K562 (cell line): ENCODE results near the gene ZCCHC24. TPM values are rescaled to one million over a fixed set of nuclear protein-coding genes. Genes with fewer than 3 reads are reported as not detected.
A peak's percentile ranks its signal among the peaks of the same experiment; 100 is the strongest.

ENCODE experiments used
- ATAC-seq: fragments of 200-7000 bp; cut with Tn5 transposase; 3 replicates; pipeline ENCODE4 v1.9.1; 2020; ENCODE audit warnings: moderate library complexity
- BruUV-seq: library from RNA; stranded (reverse); fragments of 400-500 nt; replicated peaks from 2 replicates; lab custom pipeline; 2021; lab: Mats Ljungman, UMichigan
- CTCF ChIA-PET: fragments of 300-600 bp; formaldehyde crosslinking; extraction: SDS; loops from one replicate; lab custom pipeline; 2021; ENCODE audit warnings: low intra/inter-chr PET ratio; lab: Yijun Ruan, JAX
- POLR2A ChIA-PET: fragments of 300-600, 350-650 bp; sonication (Branson Sonifier 250); formaldehyde crosslinking; extraction: SDS; loops from one replicate; lab custom pipeline; 2021; ENCODE audit warnings: antibody characterized with exemption, inconsistent platforms; lab: Yijun Ruan, JAX
- DNase-seq, 4 experiments: peaks; one replicate each; pipeline versions ENCODE4 v3.0.0 to v3.0.0-alpha.2; 2011 to 2018; ENCODE audit warnings: low spot score in 3 of 4, mixed read lengths in 3 of 4; ENCODE audit errors: extremely low read depth in 1 of 4
- FAIRE-seq: peaks from 2 replicates; lab custom pipeline; 2011; peaks lifted over from hg19 to GRCh38; lab: Jason Lieb, UNC
- H2AFZ ChIP-seq: 2 replicates; pipeline ENCODE4 v1.6.0; 2011; ENCODE audit warnings: low read depth, low read length, control low read depth, inconsistent platforms
- H3K27ac ChIP-seq: fragments of 200-600 bp; 3 replicates; pipeline ENCODE4 v1.8.0; 2011; ENCODE audit warnings: low read depth, mild to moderate bottlenecking, control low read depth, inconsistent platforms, low read length, moderate library complexity, mixed read lengths; ENCODE audit errors: extremely low read depth
- H3K27me3 ChIP-seq, 2 experiments: fragments of 300-600 bp in 1 of 2; 2 replicates in 1 of 2; 3 replicates in 1 of 2; pipeline versions ENCODE4 v1.6.0 to v1.8.0; 2011; ENCODE audit warnings: inconsistent platforms in 2 of 2, low read length in 2 of 2, mild to moderate bottlenecking in 1 of 2, mixed read lengths in 1 of 2, moderate library complexity in 1 of 2; ENCODE audit not compliant: control insufficient read depth in 2 of 2, insufficient read depth in 2 of 2
- H3K36me3 ChIP-seq: fragments of 300-600 bp; 3 replicates; pipeline ENCODE4 v1.8.0; 2011; ENCODE audit warnings: mild to moderate bottlenecking, low read length, inconsistent platforms; ENCODE audit not compliant: control insufficient read depth, insufficient read depth
- H3K4me1 ChIP-seq, 2 experiments: fragments of 200-600 bp in 1 of 2; replicated peaks in 1 of 2; 2 replicates in 1 of 2; 3 replicates in 1 of 2; pipeline versions ENCODE4 v1.5.1 to v1.8.0; 2011; ENCODE audit warnings: inconsistent platforms in 2 of 2, low read length in 2 of 2, mild to moderate bottlenecking in 1 of 2, mixed read lengths in 1 of 2, moderate library complexity in 1 of 2; ENCODE audit not compliant: control insufficient read depth in 2 of 2, insufficient read depth in 2 of 2
- H3K4me2 ChIP-seq: 2 replicates; pipeline ENCODE4 v1.6.1; 2011; ENCODE audit warnings: low read length, control low read depth, inconsistent platforms, mixed read lengths; ENCODE audit not compliant: insufficient read depth
- H3K4me3 ChIP-seq: fragments of 200-600 bp; sonication (generic), shearing (Covaris generic); 2 replicates; pipeline ENCODE4 v1.5.1; 2016; ENCODE audit warnings: control low read depth, inconsistent platforms
- H3K79me2 ChIP-seq: fragments of 200-600 bp; 3 replicates; pipeline ENCODE4 v1.8.0; 2011; ENCODE audit warnings: low read length, inconsistent platforms; ENCODE audit not compliant: control insufficient read depth, insufficient read depth
- H3K9ac ChIP-seq, 2 experiments: 2 replicates each; pipeline versions ENCODE4 v1.6.0 to v1.6.1; 2011; ENCODE audit warnings: low read depth in 2 of 2, low read length in 2 of 2, control low read depth in 1 of 2, inconsistent platforms in 1 of 2, mild to moderate bottlenecking in 1 of 2, mixed read lengths in 1 of 2; ENCODE audit not compliant: insufficient read depth in 1 of 2
- H3K9me1 ChIP-seq: one replicate; pipeline ENCODE4 v1.6.0; 2011; ENCODE audit warnings: inconsistent platforms, mild to moderate bottlenecking, low read length, moderate library complexity; ENCODE audit not compliant: control insufficient read depth, insufficient read depth
- H3K9me3 ChIP-seq: replicated peaks from 2 replicates; pipeline ENCODE4 v1.5.1; 2011; ENCODE audit warnings: low read depth, low read length, inconsistent platforms; ENCODE audit not compliant: control insufficient read depth, insufficient read depth
- H4K20me1 ChIP-seq: replicated peaks from 2 replicates; pipeline ENCODE4 v1.6.1; 2011; ENCODE audit warnings: low read length, inconsistent platforms, mixed read lengths; ENCODE audit not compliant: control insufficient read depth, insufficient read depth
- C11orf30 ChIP-seq: fragments of 450-650 bp; IDR thresholded peaks from 2 replicates; pipeline ENCODE4 v1.6.1; 2016; ENCODE audit warnings: low read depth, mild to moderate bottlenecking
- CREB3L1 ChIP-seq: fragments of 450-650 bp; IDR thresholded peaks from 2 replicates; pipeline ENCODE4 v1.6.1; 2014; ENCODE audit warnings: low read depth, mild to moderate bottlenecking, moderate library complexity, borderline replicate concordance
- CTCFL ChIP-seq: IDR thresholded peaks from 2 replicates; pipeline ENCODE4 v1.6.1; 2011; ENCODE audit warnings: borderline replicate concordance, low read depth, mild to moderate bottlenecking, moderate library complexity, low read length; ENCODE audit not compliant: insufficient read depth, poor library complexity, severe bottlenecking
- ETS2 ChIP-seq: IDR thresholded peaks from 2 replicates; pipeline ENCODE4 v1.6.1; 2016; ENCODE audit warnings: borderline replicate concordance, missing genetic modification characterization, mild to moderate bottlenecking, moderate library complexity, missing compliant biosample characterization; ENCODE audit not compliant: poor library complexity, severe bottlenecking
- KLF13 ChIP-seq: fragments of 450-650 bp; IDR thresholded peaks from 2 replicates; pipeline ENCODE4 v1.6.1; 2016; ENCODE audit warnings: missing genetic modification characterization, low read depth, mild to moderate bottlenecking, missing compliant biosample characterization, moderate library complexity, borderline replicate concordance
- KLF16 ChIP-seq: IDR thresholded peaks from 2 replicates; pipeline ENCODE4 v1.6.1; 2016; ENCODE audit warnings: antibody characterized with exemption
- TCF3 ChIP-seq: sonication (generic); formaldehyde crosslinking; IDR thresholded peaks from 2 replicates; pipeline ENCODE4 v1.4.0; 2020; ENCODE audit warnings: mild to moderate bottlenecking, missing genetic modification reagents
- TCF7L2 ChIP-seq: fragments of 150-350 bp; IDR thresholded peaks from 2 replicates; pipeline ENCODE4 v1.6.1; 2016; ENCODE audit warnings: low read depth, mild to moderate bottlenecking, low read length, moderate library complexity
- ZBTB17 ChIP-seq: fragments of 450-650 bp; formaldehyde crosslinking; IDR thresholded peaks from 2 replicates; pipeline ENCODE4 v1.4.0; 2020; ENCODE audit warnings: mild to moderate bottlenecking
- ZNF253 ChIP-seq: fragments of 250-450 bp; sonication (Bioruptor Pico); conservative IDR thresholded peaks from 2 replicates; pipeline ENCODE4 v1.6.1; 2021; ENCODE audit warnings: mild to moderate bottlenecking
- ZNF354B ChIP-seq: fragments of 250-450 bp; sonication (Bioruptor Pico); IDR thresholded peaks from 2 replicates; pipeline ENCODE4 v1.4.0; 2020
- WGBS: fragments of 100-300 bp; shearing (Covaris generic); methylation state at CpG from one replicate; pipeline ENCODE4 v1.1.6; 2016; ENCODE audit warnings: low coverage, mixed read lengths; ENCODE audit not compliant: insufficient coverage; ENCODE audit errors: missing lambda C conversion rate; 5-methylcytosine and 5-hydroxymethylcytosine counted together
- in situ Hi-C: fragments of 300-500 bp; cut with MboI; formaldehyde crosslinking; loops from 4 replicates; pipeline ENCODE4 v1.15.0; 2018; ENCODE audit warnings: inconsistent platforms, mixed read lengths
- intact Hi-C: fragments of 100-400 bp; cut with micrococcal nuclease; formaldehyde crosslinking; loops from 2 replicates; pipeline ENCODE4 v1.14.2; 2022
- polyA plus RNA-seq, 8 experiments: library from polyadenylated mRNA; depleted of rRNA in 4 of 8; stranded (reverse) in 5 of 8; unstranded in 3 of 8; fragments of >200 nt; fragmentation: Nextera tagmentation in 2 of 8; fragmentation: Illumina TruSeq in 1 of 8; extraction: Ambion mirVana in 2 of 8; extraction: Trizol in 1 of 8; gene quantifications; 2 replicates each; pipeline versions ENCODE4 v1.2.1 to v1.2.3, GENCODE V29; 2011 to 2014; ENCODE audit warnings: inconsistent platforms in 1 of 8, missing spikeins in 1 of 8
- total RNA-seq, 7 experiments: library from RNA; depleted of rRNA in 6 of 7; stranded (reverse); fragments of >200 nt in 6 of 7; fragmentation: Illumina TruSeq in 2 of 7; extraction: Trizol in 2 of 7; gene quantifications; 2 replicates each; pipeline versions ENCODE4 v1.2.1 to v1.2.3, GENCODE V29; 2011 to 2021; ENCODE audit warnings: low replicate concordance in 1 of 7
- TF ChIP-seq, protein P1 (sequence below): fragments of 450-650 bp; IDR thresholded peaks from 2 replicates; pipeline ENCODE4 v1.6.1; 2016; ENCODE audit warnings: missing biosample characterization, missing genetic modification characterization

The ZCCHC24 gene
- total and polyA plus RNA-seq, 9 of the 15 experiments (the other 6 are each of a cell fraction or from before 2014, with no cell fraction given): 0.84 to 11.0 (median 4.6) TPM

DNA sequence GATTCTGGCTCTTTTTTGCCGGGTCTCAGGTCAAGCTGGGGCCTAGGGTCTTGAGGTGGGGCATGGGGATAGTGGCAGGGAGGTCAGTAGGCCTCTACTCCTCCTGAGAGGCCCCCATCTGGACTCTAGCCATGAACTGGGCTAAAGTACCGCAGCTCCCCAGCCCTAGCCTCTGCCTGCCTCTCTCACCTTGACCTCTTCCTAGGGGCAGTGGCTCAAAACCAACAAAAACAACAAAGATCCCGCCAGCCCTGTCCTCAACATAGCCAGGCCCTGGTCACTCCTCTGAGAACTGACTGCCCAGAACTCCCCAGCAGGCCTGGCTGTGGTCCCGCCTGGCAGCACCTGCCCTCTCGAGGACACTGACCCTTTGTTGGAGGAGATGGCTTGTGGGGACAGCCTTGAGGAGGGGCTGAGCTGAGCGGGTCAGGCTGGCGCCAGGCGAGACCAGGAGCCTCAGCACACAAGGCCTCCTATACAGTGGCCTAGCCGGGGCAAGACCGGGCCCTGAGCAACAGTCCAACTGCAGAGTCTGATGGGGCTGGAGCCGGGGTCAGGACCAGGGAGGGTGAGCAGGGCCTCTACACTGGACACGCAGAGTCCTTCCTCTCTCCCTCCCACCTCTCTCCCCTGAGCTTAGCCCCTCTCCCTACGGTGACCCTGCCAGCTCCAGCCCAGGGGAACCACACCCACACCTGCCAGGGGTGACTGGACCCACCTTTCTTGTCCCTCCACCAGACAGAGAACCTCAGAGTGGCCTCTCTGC is 109.8 kb downstream of the ZCCHC24 start:
- no peaks in the 10 kb centered on the region for H3K36me3 ChIP-seq
- peaks cover 3 to 30% of the 10 kb centered on the region in 2 experiments; a peak in 4 of 5 replicates for H3K27me3 ChIP-seq
- ATAC-seq (peak; percentile 55), FAIRE-seq (no peak), DNase-seq (no peak)
- H3K4me2 ChIP-seq: no peak overlapping the region
- no peak overlapping the region for H2AFZ ChIP-seq
- no peaks in the 10 kb centered on the region for H3K4me1 ChIP-seq
- 21% methylated on average over 13 of the region's 13 CpGs for WGBS
- no peaks in the 10 kb centered on the region for H3K9me1 ChIP-seq
- BruUV-seq: no TSS peak
- TF ChIP-seq ZBTB17 (CRISPR knock-in tag) (no peak), KLF16 (no peak), CTCFL (no peak), TCF7L2 (no peak), CREB3L1 (no peak), ETS2 (tag) (no peak), ZNF253 (no peak), TCF3 (CRISPR knock-in tag) (no peak), ZNF354B (CRISPR knock-in tag) (no peak), C11orf30 (no peak), KLF13 (tag) (no peak)
- TF ChIP-seq, protein P1, sequence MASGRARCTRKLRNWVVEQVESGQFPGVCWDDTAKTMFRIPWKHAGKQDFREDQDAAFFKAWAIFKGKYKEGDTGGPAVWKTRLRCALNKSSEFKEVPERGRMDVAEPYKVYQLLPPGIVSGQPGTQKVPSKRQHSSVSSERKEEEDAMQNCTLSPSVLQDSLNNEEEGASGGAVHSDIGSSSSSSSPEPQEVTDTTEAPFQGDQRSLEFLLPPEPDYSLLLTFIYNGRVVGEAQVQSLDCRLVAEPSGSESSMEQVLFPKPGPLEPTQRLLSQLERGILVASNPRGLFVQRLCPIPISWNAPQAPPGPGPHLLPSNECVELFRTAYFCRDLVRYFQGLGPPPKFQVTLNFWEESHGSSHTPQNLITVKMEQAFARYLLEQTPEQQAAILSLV (tag): no peak
- intact Hi-C loops: no loop called here
- H3K27ac ChIP-seq: no peak overlapping the region
- H3K9me3 ChIP-seq: no peaks in the 10 kb centered on the region
- no peaks in the 10 kb centered on the region for H3K79me2 ChIP-seq
- H3K4me3 ChIP-seq: no peak overlapping the region
- H4K20me1 ChIP-seq: peaks cover 5% of the 10 kb centered on the region; the same call in 1 of the 2 replicates
- in situ Hi-C loops: loop anchor here (5.0 kb wide), 1 partner anchor 48 kb away; no protein-coding TSS in a partner anchor
- ChIA-PET CTCF (no interaction called here), POLR2A (interaction anchor here (1.0 to 3.1 kb wide), 3 partner anchors 8 to 19 kb away, joined by 4 to 16 read pairs (median 9); no protein-coding TSS in a partner anchor)
- peak overlapping the region in 1 of 2 experiments; percentile 31; a peak in 2 of 4 replicates for H3K9ac ChIP-seq
